Measurements from ENCODE around the gene HJURP.

Gene HJURP

DNA sequence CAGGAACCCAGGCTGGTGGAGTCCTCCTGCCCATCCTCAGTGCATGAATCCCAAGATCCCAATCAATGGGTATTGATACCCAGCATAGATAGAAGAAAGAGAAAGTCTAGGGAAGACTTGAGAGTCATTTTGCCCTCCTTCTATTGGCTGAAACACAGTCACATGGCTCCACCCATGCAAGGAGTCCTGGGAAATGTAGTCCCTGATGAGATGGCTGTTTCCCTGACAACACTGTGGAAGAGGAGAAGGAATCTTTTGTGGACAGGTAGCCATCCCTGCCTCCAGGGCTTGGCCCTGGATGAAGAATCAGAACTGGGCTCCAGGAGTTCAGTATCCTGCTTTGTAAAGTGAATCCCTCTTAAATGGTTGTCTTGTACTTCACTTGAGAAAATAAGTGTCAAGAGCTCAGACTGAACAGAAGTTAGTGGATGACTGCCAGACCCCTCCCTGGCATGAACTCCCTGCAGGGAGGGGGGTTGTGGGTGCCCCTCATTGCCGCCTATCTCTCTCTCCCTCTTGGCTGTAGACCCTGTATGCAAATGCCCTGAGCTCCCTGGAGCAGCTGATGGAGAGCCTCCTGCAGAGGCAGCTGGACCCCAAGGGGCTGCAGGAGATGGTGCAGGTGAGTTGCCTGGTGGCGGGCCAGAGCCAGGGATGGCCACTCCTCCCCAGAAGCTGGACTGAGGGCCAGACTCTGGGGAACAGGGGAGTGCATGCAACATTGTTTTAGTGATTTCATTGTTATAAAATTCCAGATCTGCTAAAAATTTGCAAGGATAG lies 40.1 kb downstream of the HJURP start:
- DNase-seq (ENCODE audit: low read depth in 2 of 2), result no peak

DNA sequence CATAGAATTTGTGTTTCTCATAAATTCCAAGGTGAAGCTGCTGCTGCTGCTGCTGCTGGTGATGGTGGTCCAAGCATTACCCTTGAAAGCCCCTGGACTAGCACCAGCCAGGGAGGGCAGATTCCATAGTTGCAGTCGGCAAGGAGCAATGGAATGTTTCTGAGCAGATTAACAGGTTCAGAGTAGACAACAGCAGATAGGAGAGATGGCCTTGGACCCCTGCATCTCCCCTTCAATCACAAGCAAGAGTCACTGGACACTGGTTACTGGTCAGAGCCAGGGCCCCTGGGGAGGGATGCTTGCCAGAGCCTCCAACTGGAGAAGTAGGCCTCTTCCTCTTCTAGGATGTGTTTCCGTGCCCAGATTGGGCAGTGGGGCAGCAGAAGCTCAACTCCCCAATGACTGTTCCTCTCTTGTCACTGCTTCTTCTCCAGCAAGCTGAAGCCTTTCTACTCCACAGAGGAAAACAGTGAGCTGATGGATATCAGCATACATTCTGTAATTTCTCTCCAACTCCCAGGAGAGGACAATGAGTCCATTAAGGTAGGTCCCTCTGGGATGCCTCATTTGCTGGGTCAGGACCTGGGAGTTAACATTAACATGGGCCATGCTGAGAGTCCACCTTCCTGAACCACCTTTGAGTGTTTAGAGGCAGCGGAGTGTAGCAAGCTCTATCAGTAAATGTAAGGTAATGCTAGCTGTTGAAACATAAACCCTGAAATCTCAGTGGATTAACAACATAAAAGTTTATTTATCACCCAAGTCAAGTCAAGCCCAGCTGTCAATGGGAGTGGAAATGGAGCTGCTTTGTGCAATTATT lies 40.9 kb downstream of the HJURP start:
- DNase-seq (ENCODE audit: low read depth in 2 of 2), result no peak

DNA sequence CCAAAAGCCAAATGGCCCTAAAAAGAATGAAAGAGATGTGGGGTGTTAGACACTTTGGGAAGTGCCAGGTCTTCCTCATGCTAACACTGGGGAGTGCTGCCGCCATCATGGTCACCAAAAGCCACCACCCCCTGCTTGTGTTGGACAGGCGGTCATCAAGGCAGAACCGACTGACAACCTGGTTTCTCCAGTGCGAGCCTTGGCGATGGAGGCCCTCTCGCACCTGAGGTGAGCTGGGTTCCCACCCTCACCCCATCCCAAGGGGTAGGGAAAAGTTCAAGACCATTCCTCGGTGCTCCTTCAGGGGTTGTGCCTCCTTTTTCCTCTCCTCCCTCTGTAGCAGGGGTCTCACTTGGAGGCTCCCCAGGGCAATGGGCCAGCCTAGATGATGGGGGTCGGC lies 42.6 kb downstream of the HJURP start:
- DNase-seq (ENCODE audit: low read depth in 2 of 2), result no peak

DNA sequence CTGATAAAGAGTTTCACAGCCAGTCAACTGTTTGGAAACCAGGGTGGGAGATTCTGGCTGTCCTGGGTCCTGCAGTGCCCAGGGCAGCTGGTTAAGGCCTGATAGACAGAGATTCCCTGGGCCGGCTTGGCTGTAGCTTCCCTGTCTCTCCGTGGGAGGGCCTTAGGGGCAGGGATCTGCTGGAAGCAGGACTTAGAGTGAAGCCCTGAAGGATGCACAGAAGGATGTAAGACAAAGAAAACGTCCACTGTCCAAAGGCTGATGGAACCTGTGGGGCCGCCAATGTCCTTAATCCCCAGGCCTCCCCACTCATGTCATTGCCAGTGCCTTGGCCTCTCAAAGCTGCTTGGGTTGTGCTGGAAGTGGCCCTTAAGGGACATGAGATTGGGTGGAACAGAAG lies 43.2 kb downstream of the HJURP start:
- no peak for DNase-seq (ENCODE audit: low read depth in 2 of 2)

DNA sequence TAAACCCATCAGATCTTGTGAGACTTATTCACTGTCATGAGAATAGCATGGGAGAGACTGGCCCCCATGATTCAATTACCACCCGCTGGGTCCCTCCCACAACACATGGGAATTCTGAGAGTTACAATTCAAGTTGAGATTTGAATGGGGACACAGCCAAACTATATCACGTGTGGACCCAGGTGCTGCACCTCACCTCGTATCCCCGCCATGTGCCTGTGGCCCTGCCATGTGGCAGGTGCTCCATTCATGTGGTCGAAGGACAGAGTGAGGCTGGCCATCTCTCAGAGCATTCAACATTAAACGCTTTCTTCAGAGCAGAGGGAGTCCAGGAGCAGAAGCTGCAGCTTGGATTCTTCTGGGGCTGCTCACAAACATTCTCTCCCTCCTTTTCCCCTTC lies 44.0 kb downstream of the HJURP start:
- no peak for DNase-seq (ENCODE audit: low read depth in 2 of 2)

DNA sequence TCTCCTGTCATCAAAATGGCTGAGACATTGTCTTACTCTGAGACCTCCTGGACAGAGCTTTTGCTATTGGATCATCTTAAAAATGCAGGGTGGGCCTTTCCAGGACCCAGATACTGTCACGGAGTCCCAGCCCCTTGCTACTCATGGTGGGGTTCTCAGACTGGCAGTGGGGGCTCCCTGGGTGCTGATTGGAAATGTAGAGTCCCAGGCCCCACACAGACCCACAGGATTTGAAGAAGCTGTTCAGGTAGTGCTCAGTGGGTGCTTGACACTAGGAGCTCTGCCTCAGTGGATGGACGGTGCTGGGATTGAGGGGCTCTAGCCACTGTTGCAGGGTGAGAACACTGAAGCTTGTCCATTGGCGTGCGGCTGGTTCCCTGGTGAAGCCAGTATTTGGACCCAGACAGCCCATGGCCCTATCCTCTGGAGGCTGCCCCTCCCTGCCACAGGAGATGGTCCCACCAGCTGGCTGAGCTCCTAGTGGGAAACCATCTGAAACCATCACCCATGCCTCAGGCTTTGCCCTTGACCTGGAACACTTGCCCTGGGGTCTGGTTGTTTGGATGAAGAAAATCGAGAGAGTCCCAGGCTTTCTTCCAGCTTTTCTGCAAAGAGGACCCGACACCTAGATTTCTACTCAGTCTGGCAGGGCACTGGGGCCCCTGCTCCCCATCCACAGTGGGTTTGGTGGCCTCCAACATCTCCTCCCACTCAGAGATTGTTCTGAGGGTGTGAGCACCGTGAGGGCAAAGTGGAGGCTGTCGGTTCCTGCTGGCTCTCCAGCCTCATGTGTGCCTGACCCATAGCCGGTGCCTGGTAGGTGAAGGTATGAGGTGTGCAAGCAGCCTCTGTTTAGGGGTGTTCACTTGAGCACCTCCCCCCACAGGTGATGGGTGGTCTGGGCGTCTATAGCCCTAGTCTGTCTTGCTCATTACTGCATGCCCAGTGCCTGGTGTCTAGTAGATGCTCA lies 46.1 kb downstream of the HJURP start:
- no peak for DNase-seq (ENCODE audit: low read depth in 2 of 2)

DNA sequence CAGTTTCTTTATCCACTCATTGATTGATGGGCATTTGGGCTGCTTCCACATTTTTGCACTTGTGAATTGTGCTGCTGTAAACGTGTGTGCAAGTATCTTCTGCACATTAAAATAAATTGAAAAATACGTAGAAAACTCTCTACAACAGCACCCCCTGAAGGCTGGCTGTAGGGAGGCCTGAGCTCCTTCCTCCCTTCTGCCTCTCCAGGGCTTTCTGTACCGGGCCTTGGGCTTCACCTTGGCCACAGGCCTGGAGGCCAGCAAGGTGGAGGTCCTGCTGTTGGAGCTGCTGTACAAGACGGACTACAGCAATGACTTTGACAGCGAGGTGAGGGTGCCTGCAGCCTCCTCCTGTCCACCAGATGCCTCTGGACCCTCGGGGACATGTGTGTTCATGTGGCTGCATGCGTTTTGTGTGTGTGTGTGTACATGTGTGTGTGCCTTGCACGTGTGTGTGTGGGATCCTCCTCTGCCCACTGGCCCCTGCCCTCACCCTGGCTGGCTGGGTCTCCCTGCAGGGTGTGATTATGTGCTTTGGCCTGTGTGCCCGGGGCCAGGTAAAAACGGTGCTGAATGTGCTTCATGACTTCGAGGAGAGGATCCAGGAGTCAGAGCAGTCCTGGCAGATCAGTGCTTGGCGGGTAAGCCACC lies 47.0 kb downstream of the HJURP start:
- DNase-seq (ENCODE audit: low read depth in 2 of 2), result no peak

DNA sequence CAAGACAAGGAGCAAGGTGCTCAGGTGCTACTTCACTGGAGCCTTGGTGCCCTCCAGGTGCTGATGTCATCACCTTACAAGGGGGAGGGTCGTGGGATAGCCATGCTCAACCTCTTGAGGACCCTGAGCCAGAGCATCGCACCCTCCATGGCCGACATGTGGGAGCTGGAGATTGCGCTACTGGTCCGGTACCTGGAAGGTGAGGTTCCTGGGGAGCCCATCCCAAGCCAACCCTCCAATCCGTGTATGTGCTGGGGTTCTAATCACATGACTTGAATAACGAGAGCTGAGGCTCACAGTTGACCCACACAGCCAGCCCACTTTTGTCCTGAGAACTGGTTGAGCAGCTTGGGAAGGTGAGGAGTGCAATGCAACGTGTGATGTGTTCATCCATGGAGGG lies 50.3 kb downstream of the HJURP start:
- DNase-seq (ENCODE audit: low read depth in 2 of 2), result no peak

DNA sequence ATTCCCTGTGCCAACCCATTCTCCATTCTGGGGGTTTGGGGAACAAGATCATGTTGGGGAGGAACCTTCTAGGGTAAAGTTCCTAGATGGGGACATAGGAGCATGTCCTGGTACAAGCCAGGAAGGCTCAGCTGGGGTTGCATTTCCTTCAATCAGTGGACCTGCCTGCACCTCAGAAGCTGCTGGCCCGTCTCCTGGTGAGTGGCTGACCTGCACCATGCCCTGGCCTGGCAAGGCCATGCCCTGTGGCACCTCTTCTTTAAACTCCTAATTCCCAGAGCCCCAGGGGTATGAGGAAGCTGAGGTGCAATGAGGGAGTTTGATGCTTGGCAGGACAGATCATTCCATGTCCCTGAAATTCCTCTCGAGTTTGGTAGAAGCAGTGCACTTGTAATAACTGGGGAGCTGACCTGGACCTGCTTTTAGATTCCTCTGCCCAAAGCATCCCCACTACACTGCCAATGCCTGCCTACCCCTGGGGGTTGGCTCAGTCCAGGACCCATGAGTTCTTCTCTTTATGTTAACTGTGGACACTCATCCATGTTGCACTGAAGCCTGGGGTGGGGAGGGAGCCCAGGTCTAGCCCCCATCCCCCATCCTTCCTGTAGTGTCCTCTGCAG lies 50.9 kb downstream of the HJURP start:
- no peak for DNase-seq (ENCODE audit: low read depth in 2 of 2)

DNA sequence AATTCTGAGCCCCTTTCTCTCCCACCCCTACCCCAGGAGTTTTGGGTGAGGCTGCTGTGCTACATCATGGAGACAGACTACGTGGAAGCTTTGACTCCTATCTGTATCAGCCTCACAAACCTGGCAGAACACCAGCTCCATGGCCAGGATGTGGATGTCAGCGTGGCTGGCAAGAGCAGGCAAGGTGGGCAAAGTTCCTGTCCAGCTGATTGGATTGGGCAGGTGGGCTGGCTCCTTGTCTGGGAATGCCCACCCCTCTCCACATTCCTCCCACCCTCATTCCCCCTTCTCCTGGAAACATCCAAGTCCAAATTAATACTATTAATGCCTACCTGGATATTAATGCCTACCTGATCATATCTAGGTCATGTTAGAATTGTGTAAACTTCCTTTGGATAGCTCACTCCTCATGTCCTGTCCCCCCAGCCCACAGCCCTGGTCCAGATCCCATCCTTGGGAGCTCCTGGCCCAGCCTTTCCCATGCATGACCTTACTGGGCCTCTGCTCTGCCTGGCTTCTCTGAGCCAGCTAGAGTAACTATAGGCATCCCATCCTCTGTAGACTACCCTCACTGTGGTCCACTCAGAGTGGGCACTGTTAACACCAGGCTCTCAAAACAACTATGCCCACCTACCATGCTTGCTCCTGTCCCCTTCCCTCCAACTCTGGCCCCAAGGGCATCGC lies 52.1 kb downstream of the HJURP start:
- no peak for DNase-seq (ENCODE audit: low read depth in 2 of 2)

DNA sequence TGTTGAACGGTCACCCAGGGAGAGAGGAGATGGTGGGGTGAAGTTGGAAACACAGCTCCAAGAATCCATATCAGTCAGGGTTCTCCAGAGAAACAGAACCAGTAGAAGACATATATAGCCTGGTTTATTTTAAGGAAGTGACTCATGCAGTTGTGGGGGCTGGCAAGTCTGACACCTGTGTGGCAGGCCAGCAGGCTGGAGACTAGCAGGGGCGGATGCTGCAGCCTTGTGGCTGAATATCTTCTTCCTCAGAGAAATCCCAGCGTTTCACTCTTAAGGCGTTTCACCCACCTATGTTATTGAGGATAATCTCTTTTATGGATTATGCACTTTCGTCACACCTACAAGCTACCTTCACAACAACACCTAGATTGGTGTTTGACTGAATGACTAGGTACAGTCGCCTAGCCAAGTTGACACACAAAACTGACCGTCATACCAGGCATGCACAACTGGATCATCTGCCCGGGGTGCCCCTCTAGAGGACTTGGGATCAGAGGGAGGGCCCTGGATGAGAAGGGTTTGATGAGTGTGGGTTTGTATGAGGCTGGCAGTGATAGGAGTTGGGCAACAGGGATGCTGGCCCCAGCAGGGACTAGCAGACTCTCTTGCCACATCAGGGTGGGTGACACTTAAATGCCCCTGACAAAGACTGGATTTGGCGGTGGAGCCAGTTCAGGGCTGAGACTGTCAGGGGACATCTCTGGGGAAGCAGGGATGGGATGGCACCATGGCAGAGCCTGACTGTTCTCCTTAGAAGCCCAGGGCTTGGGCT lies 52.8 kb downstream of the HJURP start:
- DNase-seq (ENCODE audit: low read depth in 2 of 2), result no peak

DNA sequence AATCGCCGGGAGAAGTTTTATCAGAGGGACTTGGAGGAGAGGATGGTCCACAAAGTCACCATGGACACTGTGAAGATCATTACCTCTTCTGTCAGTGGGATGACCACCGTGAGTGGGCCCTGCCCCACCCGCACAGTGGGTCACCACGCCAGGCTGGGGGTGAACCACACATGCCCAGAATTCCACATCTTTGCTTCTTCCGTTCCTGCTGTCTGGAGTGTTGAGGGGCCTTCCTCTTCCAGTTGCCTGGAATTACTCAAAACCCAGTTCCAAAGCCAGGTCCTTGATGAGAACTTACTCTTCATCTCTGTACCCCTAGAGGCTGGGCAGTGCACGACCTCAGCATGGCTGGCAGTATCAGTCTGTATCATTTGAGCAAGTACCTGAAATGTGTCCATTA lies 54.1 kb downstream of the HJURP start:
- no peak for DNase-seq (ENCODE audit: low read depth in 2 of 2)

DNA sequence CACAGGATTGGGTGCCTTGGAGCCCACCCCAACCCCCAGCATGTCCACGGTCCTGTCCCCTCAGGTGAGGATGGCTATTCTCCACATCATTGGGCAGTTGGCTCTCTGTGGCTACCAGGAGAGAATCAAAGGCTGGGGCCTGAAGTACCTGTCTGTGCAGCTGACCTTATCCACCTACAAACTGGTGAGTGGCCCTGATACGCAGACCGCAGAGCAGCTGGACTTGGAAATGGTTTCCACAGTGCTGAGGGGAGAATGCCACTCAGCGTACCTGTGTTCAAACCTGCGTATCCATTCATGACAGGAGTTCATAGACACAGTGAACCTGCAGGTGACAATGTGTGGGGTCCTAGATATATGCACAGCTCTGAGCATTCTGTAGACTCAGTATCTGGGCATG lies 54.6 kb downstream of the HJURP start:
- no peak for DNase-seq (ENCODE audit: low read depth in 2 of 2)

DNA sequence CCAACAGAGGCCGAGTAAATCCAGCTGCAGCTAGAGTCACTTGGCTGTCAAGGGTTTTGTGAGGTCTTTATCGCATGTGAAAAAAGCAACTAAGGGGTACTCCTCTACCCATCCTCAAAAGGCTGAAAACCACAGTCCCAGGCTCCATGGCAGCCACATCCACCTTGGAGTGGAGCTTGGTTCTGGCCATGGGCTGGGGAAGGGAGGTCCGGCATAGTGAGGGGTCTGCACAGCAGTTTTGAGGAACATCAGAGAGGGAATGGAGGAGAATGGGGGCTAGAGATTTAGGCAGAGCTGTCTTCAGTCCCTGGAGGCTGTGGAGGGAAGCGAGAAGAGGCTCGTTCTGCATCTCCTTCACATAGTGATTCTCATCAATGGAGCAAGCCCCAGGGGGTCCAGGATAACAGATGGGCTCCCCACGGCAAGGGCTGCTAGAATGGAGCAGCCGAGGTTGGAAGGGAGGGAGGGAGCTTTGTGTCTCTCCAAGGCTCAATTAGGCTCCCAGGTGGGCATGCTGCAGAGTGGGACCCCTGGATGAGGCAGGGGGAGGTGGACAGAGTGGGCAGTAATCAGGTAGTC lies 55.2 kb downstream of the HJURP start:
- DNase-seq (ENCODE audit: low read depth in 2 of 2), result no peak

DNA sequence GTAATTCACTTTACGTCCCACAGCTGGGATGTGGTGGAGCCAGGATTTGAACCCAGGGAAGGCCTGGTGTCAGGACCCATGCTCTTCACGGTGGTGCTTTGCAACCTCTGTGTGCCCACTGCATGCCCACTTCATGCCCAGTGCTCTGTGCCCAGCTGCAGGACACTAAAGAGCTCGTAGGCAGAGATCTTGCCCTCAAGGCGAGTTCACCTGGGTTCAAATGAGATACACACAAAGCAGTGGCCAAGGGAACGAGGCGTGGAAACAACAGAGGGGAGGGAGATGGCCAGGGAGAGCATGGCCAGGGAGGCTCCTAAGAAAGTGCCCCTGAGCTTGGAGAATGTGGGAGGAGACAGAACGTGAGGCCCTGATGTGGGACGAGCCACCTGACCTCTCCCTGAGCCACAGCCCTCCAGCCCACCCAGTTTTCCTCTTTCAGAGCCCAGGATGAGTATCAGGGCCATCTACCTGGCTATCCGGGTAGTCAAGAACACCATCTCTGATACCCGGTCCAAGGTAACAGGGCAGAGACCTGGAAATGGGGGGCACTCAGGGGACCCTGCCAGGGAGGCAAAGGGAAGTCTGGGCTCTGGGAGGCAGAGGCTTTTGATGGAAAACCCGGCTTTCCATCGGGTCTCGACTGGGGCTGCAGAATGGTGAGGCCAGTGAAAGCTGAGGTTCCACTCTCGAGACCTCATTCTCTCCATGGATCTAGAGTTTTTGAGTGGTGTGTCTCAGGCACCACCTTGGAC lies 55.8 kb downstream of the HJURP start:
- DNase-seq (ENCODE audit: low read depth in 2 of 2), result no peak

DNA sequence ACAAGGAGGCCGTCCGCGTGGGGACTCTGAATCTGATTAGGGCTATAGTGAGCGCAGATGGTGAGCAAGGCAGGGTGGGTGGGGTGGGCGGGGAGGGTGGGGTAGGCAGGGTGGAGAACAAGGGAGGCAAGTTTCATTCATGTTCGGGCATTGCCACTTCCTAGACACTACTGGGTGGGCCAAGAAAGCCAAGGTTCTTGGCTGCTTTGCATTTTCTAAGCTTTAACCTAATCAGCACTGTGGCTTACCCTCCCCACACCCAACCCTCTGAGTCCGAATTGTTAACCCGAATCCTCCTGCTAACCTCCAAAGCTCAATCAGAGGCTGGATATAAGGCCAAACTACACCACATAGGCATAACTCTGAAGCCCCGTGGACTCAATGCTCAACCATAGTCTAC lies 58.1 kb downstream of the HJURP start:
- DNase-seq (ENCODE audit: low read depth in 2 of 2), result no peak

DNA sequence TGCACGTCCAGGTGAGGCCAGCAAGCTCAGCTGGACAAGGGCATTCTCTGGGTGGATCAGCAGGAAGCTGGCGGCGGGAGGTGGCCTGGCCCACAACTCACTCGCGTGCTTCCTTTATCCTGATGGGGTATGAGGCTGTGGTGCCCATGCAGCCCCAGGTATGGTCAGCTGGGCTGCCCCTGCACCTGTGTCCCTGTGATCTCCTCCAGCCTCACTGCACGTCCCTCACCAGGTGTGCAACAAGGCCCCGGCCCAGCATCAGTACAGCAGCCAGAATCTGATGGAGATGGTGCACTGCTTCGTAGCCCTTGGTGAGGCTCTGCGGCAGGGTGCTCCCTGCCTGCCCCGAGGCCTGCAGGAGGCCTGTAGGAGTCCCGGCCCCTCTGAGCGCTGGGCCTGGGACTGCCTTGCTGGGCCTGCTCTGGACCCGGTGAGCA lies 58.6 kb downstream of the HJURP start:
- no peak for DNase-seq (ENCODE audit: low read depth in 2 of 2)

DNA sequence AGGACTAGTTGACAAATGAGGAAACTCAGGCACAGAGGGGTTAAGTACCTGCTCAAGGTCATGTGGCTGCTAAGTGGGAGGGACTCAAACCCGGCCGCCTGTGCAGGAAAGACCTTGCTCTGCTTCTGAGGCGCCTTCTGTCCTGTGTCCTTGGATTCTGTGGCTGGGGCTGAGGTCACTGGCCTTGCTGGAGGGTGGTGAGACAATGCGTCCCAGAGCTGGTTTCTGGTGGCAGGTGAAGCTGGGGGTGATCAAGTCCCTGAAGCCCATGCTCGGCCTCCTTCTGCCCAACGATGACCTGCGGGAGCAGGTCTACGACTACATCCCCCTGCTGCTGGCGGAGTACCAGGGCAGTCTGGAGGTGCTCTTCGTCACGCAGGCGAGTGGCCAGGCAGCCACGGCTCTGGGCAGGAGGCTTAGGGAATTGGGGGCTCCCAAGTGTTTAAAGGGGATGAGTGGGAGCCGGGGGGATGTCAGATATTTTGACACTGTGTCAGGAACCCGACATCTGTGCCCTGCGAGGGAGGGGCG lies 60.1 kb downstream of the HJURP start:
- no peak for DNase-seq (ENCODE audit: low read depth in 2 of 2)
